OCI-LY3 (cell line): Measurements from ENCODE around the gene ARID5B.

Experiments
- H2AFZ ChIP-seq: fragments of 200-600, 300-600 bp; shearing (Covaris generic); 2 replicates; pipeline ENCODE4 v1.6.0; 2014; ENCODE audit warnings: antibody characterized with exemption, low read depth, low read length
- H3K27ac ChIP-seq: fragments of 200-600, 300-600 bp; sonication (generic); 2 replicates; pipeline ENCODE4 v1.5.1; 2014; ENCODE audit warnings: mild to moderate bottlenecking, low read length, moderate library complexity, mixed read lengths
- H3K27me3 ChIP-seq: fragments of 200-600, 300-600 bp; sonication (generic); 2 replicates; pipeline ENCODE4 v1.6.1; 2014; ENCODE audit warnings: low read depth, low read length, mixed read lengths
- H3K36me3 ChIP-seq: fragments of 200-600, 300-600 bp; sonication (generic); replicated peaks from 2 replicates; pipeline ENCODE3; 2014; ENCODE audit warnings: low read depth, low read length, mixed read lengths
- H3K4me1 ChIP-seq: fragments of 300-600, 200-600 bp; sonication (generic); 2 replicates; pipeline ENCODE4 v1.6.1; 2014; ENCODE audit warnings: low read length, mixed read lengths
- H3K4me2 ChIP-seq: fragments of 200-600, 300-600 bp; sonication (generic); 2 replicates; pipeline ENCODE4 v1.6.1; 2014; ENCODE audit warnings: low read length, mixed read lengths
- H3K4me3 ChIP-seq: fragments of 300-600, 200-600 bp; sonication (generic); 2 replicates; pipeline ENCODE4 v1.5.1; 2014; ENCODE audit warnings: antibody characterized with exemption, mild to moderate bottlenecking, low read length, moderate library complexity
- H3K79me2 ChIP-seq: fragments of 300-600, 200-600 bp; shearing (Covaris generic); 2 replicates; pipeline ENCODE4 v1.6.1; 2014; ENCODE audit warnings: mild to moderate bottlenecking, low read length, mixed read lengths
- H3K9ac ChIP-seq: fragments of 300-600, 200-600 bp; shearing (Covaris generic); 2 replicates; pipeline ENCODE4 v1.6.0; 2014; ENCODE audit warnings: mild to moderate bottlenecking, low read length, moderate library complexity
- H3K9me3 ChIP-seq: fragments of 200-600, 300-600 bp; shearing (Covaris generic); 2 replicates; pipeline ENCODE4 v1.6.1; 2014; ENCODE audit warnings: low read length, mixed read lengths; ENCODE audit not compliant: insufficient read depth
- H4K20me1 ChIP-seq: fragments of 200-600, 300-600 bp; sonication (generic); 2 replicates; pipeline ENCODE4 v1.6.1; 2016; ENCODE audit warnings: low read length, mixed read lengths; ENCODE audit not compliant: insufficient read depth
- EZH2phosphoT487 ChIP-seq: fragments of 200-600 bp; shearing (Covaris generic); IDR thresholded peaks from 2 replicates; pipeline ENCODE4 v1.6.1; 2018; ENCODE audit warnings: antibody characterized with exemption, mixed run types, low read depth
- TF ChIP-seq, protein P1 (sequence below): fragments of 200-600, 300-600 bp; sonication (generic); IDR thresholded peaks from 2 replicates; pipeline ENCODE4 v1.5.1; 2014; ENCODE audit warnings: antibody characterized with exemption, low read length, low read depth

Gene ARID5B

GRCh38 chr10:62136931-62137330, 235.4 kb downstream of the ARID5B start:
- Histone ChIP-seq H3K4me3 (no peak overlapping the region), H3K79me2 (no peaks in the 10 kb centered on the region), H3K9me3 (no peaks in the 10 kb centered on the region; the same call in 1 of the 2 replicates), H3K36me3 (no peaks in the 10 kb centered on the region), H4K20me1 (no peaks in the 10 kb centered on the region), H2AFZ (no peak overlapping the region), H3K9ac (no peak overlapping the region), H3K27ac (no peak overlapping the region), H3K4me1 (peaks cover 9% of the 10 kb centered on the region), H3K27me3 (no peaks in the 10 kb centered on the region), H3K4me2 (no peak overlapping the region)
- no peak for TF ChIP-seq EZH2phosphoT487
- TF ChIP-seq, protein P1, sequence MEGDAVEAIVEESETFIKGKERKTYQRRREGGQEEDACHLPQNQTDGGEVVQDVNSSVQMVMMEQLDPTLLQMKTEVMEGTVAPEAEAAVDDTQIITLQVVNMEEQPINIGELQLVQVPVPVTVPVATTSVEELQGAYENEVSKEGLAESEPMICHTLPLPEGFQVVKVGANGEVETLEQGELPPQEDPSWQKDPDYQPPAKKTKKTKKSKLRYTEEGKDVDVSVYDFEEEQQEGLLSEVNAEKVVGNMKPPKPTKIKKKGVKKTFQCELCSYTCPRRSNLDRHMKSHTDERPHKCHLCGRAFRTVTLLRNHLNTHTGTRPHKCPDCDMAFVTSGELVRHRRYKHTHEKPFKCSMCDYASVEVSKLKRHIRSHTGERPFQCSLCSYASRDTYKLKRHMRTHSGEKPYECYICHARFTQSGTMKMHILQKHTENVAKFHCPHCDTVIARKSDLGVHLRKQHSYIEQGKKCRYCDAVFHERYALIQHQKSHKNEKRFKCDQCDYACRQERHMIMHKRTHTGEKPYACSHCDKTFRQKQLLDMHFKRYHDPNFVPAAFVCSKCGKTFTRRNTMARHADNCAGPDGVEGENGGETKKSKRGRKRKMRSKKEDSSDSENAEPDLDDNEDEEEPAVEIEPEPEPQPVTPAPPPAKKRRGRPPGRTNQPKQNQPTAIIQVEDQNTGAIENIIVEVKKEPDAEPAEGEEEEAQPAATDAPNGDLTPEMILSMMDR: no peak
